Measurements from ENCODE around the gene NGLY1.

NGLY1 gene

GRCh38 chr3:25711090-25711489 is 72.2 kb downstream of the NGLY1 start:
- no peak for TF ChIP-seq ZFX (IDR thresholded peaks at IDR 0.05; ENCODE audit: borderline replicate concordance)
- TF ChIP-seq, protein P1, sequence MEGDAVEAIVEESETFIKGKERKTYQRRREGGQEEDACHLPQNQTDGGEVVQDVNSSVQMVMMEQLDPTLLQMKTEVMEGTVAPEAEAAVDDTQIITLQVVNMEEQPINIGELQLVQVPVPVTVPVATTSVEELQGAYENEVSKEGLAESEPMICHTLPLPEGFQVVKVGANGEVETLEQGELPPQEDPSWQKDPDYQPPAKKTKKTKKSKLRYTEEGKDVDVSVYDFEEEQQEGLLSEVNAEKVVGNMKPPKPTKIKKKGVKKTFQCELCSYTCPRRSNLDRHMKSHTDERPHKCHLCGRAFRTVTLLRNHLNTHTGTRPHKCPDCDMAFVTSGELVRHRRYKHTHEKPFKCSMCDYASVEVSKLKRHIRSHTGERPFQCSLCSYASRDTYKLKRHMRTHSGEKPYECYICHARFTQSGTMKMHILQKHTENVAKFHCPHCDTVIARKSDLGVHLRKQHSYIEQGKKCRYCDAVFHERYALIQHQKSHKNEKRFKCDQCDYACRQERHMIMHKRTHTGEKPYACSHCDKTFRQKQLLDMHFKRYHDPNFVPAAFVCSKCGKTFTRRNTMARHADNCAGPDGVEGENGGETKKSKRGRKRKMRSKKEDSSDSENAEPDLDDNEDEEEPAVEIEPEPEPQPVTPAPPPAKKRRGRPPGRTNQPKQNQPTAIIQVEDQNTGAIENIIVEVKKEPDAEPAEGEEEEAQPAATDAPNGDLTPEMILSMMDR (IDR thresholded peaks at IDR 0.05) = no peak

GRCh38 chr3:25708036-25708435 is 75.2 kb downstream of the NGLY1 start:
- TF ChIP-seq ZFX (IDR thresholded peaks at IDR 0.05; ENCODE audit: borderline replicate concordance) = no peak
- TF ChIP-seq, protein P1 (IDR thresholded peaks at IDR 0.05) = no peak
- no peak overlapping the region for H3K27ac ChIP-seq

More at GRCh38 chr3:25711090-25711489, 72.2 kb downstream of the NGLY1 start:
- H3K27ac ChIP-seq = no peak overlapping the region

- H3K27ac ChIP-seq = no peak overlapping the region
- no peak for TF ChIP-seq ZFX (IDR thresholded peaks at IDR 0.05; ENCODE audit: borderline replicate concordance)
- TF ChIP-seq, protein P1 (IDR thresholded peaks at IDR 0.05) = no peak
These were observed 75.8 kb downstream of the NGLY1 start for GRCh38 chr3:25707268-25707926.

DNA sequence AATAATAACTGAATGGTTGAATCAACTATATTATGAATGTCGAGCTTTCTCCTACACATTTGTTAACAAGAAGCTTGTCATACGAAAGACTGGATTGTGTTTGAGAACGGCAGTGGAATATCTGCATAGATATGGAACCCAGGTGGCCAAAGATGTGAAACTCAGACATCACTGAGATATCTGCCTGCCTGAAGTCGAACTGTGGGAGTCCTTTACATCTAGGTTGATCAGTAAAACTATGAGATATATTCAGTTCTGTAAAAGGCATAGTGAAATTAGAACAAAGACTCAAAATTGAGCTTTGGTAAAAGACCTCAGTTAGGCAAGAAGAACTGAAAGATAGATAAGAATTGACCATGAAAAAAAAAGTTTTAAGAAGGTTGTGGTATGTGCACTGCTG is 77.0 kb downstream of the NGLY1 start:
- no peak overlapping the region for H3K27ac ChIP-seq
- TF ChIP-seq ZFX (IDR thresholded peaks at IDR 0.05; ENCODE audit: borderline replicate concordance) = no peak
- TF ChIP-seq, protein P1 (IDR thresholded peaks at IDR 0.05) = no peak

DNA sequence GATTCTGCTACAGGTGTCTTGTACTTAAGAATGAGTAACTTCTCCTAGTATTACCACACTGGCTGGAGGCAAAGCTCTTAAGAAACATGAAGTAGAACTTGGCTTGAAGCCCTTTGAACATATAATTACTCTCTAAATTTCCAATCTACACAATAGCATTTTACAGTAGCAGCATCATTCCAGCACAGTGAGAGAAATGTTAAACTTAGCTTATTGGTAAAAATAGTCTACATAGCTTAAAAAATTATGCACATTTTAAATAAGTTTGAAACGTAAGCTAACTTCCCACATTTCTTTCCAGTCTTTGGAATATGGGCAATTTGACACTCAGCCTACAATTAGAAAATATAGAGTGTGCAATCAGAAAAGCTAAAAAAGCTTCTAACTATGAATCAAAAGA is 85.7 kb downstream of the NGLY1 start:
- TF ChIP-seq, protein P1 (IDR thresholded peaks at IDR 0.05) = no peak
- no peak for TF ChIP-seq ZFX (IDR thresholded peaks at IDR 0.05; ENCODE audit: borderline replicate concordance)
- H3K27ac ChIP-seq = no peak overlapping the region

- no peak overlapping the region for H3K27ac ChIP-seq
- no peak for TF ChIP-seq ZFX (IDR thresholded peaks at IDR 0.05; ENCODE audit: borderline replicate concordance)
- TF ChIP-seq, protein P1 (IDR thresholded peaks at IDR 0.05) = no peak
These were observed 87.4 kb downstream of the NGLY1 start for GRCh38 chr3:25695731-25696420.

- TF ChIP-seq, protein P1 (IDR thresholded peaks at IDR 0.05) = no peak
- TF ChIP-seq ZFX (IDR thresholded peaks at IDR 0.05; ENCODE audit: borderline replicate concordance) = no peak
- no peak overlapping the region for H3K27ac ChIP-seq
These were observed 90.0 kb downstream of the NGLY1 start for GRCh38 chr3:25693238-25693637.
